Measurements from ENCODE around the gene TDRD15. TPM values are rescaled to one million over a fixed set of nuclear protein-coding genes. Genes with fewer than 3 reads are reported as not detected.

Gene TDRD15
- total RNA-seq, 3 donors from 2014 or later: not detected

DNA sequence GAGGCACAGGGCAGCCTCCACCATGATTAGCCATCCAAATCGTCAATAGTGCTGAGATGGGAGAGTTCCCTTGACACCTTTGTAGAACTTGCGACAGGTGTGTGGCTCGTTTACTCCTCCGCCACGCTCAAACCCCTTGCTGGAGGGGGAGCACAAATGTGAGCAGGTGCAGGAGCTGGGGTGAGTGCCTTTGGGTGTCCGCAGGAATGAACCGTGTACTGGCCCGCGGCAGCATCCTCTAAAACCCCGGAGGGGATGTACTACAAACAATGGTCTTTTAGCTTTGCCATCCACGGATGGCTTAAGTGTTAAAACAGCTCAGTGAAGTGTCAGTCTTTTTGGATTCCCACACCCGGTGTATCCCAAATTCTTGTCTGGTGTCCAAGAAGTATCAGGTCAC, 21.4 kb upstream of the TDRD15 start:
- intact Hi-C loops (cut with DNase I, micrococcal nuclease): no loop called here
- ATAC-seq: no peak

DNA sequence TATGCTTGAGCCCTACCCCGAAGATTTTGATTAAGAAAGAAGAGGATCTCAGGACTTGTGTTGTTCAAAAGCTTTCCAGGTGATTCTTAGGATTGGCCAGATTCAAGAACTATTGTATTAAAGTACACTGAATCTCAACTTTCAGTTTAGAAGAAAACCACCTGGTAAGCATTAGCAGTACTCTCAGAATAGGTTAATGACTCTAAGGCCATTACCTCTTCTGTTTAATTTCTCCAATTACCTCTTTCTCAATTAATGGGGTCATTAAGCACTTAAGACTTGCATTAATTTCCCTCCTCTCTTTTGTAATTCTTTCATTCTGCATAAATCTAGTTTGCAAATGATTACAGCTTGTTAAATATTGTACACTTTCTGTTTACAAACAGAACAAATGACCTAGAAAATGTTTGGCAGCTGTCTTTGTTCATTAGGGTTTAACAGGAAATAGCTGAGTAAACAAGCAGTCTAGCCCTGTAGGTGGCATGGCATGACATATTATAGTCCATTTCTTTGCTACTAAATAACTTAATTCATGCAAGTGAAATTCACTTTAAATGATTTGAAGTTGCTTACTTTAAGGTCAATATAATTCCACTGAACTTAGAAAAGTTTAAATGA, 20.4 kb upstream of the TDRD15 start:
- no peaks in the 10 kb centered on the region for H3K4me1 ChIP-seq (ENCODE audit: low read depth)
- no peaks in the 10 kb centered on the region for H3K36me3 ChIP-seq (ENCODE audit: low read depth)
- H3K4me3 ChIP-seq: no peak overlapping the region
- no peaks in the 10 kb centered on the region for H3K9me3 ChIP-seq
- ATAC-seq (no peak), DNase-seq (no peak)
- intact Hi-C loops (cut with DNase I, micrococcal nuclease): no loop called here
- TF ChIP-seq, protein P1, sequence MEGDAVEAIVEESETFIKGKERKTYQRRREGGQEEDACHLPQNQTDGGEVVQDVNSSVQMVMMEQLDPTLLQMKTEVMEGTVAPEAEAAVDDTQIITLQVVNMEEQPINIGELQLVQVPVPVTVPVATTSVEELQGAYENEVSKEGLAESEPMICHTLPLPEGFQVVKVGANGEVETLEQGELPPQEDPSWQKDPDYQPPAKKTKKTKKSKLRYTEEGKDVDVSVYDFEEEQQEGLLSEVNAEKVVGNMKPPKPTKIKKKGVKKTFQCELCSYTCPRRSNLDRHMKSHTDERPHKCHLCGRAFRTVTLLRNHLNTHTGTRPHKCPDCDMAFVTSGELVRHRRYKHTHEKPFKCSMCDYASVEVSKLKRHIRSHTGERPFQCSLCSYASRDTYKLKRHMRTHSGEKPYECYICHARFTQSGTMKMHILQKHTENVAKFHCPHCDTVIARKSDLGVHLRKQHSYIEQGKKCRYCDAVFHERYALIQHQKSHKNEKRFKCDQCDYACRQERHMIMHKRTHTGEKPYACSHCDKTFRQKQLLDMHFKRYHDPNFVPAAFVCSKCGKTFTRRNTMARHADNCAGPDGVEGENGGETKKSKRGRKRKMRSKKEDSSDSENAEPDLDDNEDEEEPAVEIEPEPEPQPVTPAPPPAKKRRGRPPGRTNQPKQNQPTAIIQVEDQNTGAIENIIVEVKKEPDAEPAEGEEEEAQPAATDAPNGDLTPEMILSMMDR (IDR thresholded peaks at IDR 0.05): no peak

More for the DNA sequence above, 21.4 kb upstream of the TDRD15 start:
- TF ChIP-seq, protein P1 (IDR thresholded peaks at IDR 0.05): no peak
- H3K36me3 ChIP-seq (ENCODE audit: low read depth): no peaks in the 10 kb centered on the region
- H3K9me3 ChIP-seq: no peaks in the 10 kb centered on the region
- H3K4me1 ChIP-seq (ENCODE audit: low read depth): no peaks in the 10 kb centered on the region
- DNase-seq: no peak
- no peak overlapping the region for H3K4me3 ChIP-seq

DNA sequence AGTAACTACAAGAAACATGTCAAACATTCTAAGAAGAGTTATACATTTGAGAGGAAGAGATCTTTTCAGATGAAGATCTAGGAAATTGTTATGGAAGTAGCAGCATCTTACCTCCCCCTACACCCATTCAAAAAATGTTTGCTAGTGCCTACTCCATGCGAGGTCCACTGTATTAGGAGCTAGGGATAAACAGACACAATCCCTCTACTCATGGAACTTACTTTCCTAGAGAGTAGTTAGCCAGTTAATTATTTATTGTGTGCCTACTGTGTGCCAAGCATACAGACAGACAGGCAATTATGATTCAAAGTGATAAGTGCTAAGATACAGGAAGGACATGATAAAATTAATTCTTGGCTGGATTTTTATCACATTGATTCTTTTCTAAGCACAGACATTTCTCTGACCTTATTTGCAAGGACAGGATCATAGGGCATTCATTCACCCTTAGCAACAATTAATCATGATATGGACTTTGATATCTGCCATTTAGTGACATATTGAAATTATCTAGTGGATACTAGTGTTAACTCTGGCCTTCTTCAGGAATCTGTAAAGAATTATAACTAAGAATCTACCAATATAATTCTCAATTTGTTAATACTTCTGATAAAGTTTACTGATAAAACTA, 19.6 kb upstream of the TDRD15 start:
- intact Hi-C loops (cut with DNase I, micrococcal nuclease): no loop called here
- DNase-seq (no peak), ATAC-seq (no peak)
- H3K36me3 ChIP-seq (ENCODE audit: low read depth): no peaks in the 10 kb centered on the region
- H3K4me1 ChIP-seq (ENCODE audit: low read depth): no peaks in the 10 kb centered on the region
- TF ChIP-seq, protein P1 (IDR thresholded peaks at IDR 0.05): no peak
- no peaks in the 10 kb centered on the region for H3K9me3 ChIP-seq
- H3K4me3 ChIP-seq: no peak overlapping the region

- intact Hi-C loops (cut with DNase I, micrococcal nuclease): no loop called here
- ATAC-seq (no peak), DNase-seq (no peak)
- H3K9me3 ChIP-seq: no peaks in the 10 kb centered on the region
- H3K4me3 ChIP-seq: no peak overlapping the region
- no peaks in the 10 kb centered on the region for H3K36me3 ChIP-seq (ENCODE audit: low read depth)
- TF ChIP-seq, protein P1 (IDR thresholded peaks at IDR 0.05): no peak
- H3K4me1 ChIP-seq (ENCODE audit: low read depth): no peaks in the 10 kb centered on the region
Observed at GRCh38 chr2:21111012-21111411, 12.8 kb upstream of the TDRD15 start.

- TF ChIP-seq, protein P1 (IDR thresholded peaks at IDR 0.05): no peak
- Histone ChIP-seq H3K4me1 (ENCODE audit: low read depth) (no peaks in the 10 kb centered on the region), H3K9me3 (no peaks in the 10 kb centered on the region), H3K4me3 (no peak overlapping the region), H3K36me3 (ENCODE audit: low read depth) (no peaks in the 10 kb centered on the region)
- intact Hi-C loops (cut with DNase I, micrococcal nuclease): no loop called here
- ATAC-seq (no peak), DNase-seq (no peak)
Observed at GRCh38 chr2:21117688-21118087, 6.1 kb upstream of the TDRD15 start.

Data from mucosa of descending colon (tissue), 3 donors.